Measurements from ENCODE around the gene CHD5. TPM values are rescaled to one million over a fixed set of nuclear protein-coding genes. Genes with fewer than 3 reads are reported as not detected.
"Not testable (repeated sequence)": the region's sequence is repeated elsewhere in the genome, so short reads cannot be mapped to it uniquely, and the experiment has no call there.

The CHD5 gene
- 31.4 TPM for total RNA-seq

DNA sequence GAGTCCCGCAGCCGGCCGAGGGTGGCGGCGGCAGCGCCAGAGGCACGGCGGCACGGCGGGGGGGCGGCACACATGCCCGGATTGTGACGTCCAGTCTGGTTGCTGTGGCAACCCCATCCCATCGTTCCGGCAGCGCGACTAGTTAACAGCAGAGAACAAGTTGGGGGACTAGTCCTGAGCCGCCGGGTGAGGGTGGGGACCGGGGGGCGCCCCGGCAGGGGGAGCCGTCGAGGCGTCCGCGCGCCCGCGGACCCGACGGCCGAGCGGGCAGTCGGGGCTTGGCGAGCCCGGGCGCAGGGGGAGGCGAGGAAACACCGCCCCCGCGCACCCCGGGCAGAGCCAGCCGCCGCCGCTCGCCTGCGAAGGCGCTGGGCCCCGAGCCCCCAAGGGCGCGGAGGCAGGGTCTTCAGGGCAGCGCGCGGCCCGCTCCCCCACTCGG, at the start of gene CHD5:
Gene CHD5 (minus strand): TSS at position 54 of the 439 bp plus-strand sequence. CDS start 298 bp downstream, outside the sequence.
- FAIRE-seq (no peak), DNase-seq (ENCODE audit: low spot score in 2 of 2) (peak; percentile 43 to 51)

GRCh38 chr1:6225651-6226050, 45.5 kb upstream of the CHD5 start:
- DNase-seq (ENCODE audit: low spot score in 2 of 2), result no peak
- no peak for FAIRE-seq

DNA sequence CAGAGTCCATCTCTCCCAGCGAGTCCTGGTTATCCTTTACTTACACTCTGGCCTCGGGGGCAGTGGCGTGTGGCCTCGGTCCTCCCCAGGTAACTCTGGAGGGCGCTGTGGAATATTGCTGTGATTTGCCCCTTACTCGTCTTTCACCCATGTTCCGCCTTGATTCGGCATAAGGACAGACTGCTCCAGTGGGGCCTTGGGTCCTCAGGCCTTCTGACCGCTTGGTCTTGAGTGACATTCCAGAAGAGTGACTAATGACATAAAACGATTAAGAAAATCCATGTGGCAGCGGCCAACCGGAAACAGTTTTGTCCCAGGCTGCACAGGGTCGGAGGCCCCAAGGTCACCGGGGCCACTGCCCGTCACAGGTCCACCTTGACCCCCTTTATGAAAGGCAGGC, 44.6 kb upstream of the CHD5 start:
- no peak for FAIRE-seq
- DNase-seq (ENCODE audit: low spot score in 2 of 2), result no peak

DNA sequence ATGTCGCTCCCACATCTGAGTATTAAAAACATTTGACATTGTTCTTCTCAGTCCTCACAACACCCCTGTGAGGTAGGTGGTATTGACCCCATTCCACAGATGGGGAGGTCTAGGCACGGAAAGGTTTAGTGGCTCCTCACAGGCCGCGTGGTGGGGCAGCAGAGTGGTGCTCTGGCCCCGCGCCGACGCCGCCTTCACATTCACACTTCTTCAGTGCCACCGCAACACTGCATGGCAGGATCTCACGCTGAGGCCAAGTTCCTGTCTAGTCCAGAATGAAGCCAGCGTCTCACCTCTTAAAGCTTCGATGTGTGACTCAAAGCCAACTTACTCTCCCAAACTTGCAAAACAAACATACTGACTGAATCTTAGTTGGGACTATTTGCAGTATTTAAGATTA, 43.5 kb upstream of the CHD5 start:
- no peak for FAIRE-seq
- DNase-seq (ENCODE audit: low spot score in 2 of 2), result no peak

DNA sequence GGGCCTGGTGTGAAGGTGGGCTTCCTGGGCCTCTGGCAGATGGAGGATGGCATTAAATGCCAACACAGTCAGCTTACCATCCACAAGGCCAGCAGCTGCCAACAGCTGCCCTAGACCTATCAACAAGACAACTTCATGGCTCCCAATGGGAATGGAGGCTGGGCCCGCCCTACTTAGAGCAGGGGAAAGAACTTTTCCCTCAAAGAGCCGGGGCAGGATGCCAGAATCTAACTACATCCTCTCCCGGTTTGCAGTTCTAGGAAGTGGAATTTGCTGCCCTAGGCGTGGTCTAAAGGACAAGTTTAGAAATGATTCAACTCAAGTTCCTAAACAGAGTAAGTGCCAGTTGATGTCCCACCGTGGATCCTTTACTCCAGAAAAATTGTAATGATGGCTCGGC, 42.5 kb upstream of the CHD5 start:
- no peak for FAIRE-seq
- DNase-seq (ENCODE audit: low spot score in 2 of 2), result no peak

- DNase-seq (ENCODE audit: low spot score in 2 of 2), result no peak
- no peak for FAIRE-seq
Measured at GRCh38 chr1:6221210-6221784, 41.2 kb upstream of the CHD5 start.

GRCh38 chr1:6220236-6220635, 40.1 kb upstream of the CHD5 start:
- FAIRE-seq, result no peak
- no peak for DNase-seq (ENCODE audit: low spot score in 2 of 2)

DNA sequence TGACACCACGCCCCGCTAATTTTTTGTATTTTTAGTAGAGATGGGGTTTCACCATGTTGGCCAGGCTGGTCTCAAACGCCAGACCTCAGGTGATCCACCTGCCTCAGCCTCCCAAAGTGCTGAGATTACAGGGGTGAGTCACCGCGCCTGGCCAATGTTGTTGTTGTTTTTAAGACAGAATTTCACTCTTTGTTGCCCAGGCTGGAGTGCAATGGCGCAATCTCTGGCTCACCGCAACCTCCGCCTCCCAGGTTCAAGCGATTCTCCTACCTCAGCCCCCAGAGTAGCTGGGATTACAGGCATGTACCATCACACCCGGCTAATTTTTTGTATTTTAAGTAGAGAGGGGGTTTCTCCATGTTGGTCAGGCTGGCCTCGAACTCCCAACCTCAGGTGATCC, 39.5 kb upstream of the CHD5 start:
- not testable (repeated sequence) for DNase-seq (ENCODE audit: low spot score in 2 of 2); FAIRE-seq

GRCh38 chr1:6218375-6219164, 38.4 kb upstream of the CHD5 start:
- no peak for DNase-seq (ENCODE audit: low spot score in 2 of 2)

DNA sequence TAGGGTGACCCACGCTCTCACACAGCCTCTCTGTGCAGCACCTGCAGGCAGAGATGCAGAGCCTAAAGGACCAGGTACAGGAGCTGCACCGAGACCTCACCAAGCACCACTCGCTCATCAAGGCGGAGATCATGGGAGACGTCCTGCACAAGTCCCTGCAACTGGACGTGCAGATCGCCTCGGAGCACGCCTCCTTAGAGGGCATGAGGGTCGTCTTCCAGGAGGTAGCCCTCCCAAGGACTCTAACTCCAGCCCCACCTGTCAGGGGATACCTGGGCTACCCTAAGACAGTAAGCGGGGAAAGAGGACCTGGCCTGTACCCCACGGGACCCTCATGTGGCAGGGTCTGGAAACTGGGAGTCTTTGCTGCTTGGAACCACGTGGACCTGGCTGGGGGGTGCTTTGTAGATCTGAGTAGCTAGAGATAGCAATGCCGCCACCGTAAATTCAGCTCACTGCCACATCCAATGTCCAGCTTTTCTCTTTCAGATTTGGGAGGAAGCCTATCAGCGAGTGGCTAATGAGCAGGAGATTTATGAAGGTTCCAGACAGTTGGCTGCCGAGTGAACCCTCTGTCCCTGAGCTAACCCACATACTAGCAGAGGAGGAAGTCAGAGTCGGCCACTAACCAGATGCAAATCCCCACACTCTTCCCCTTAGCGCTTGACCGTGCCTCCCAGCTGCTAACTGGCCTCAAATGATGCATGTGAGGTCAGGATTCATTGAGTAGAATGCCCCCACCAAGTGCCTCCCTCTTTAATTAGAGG, 32.3 kb upstream of the CHD5 start:
- FAIRE-seq (no peak), DNase-seq (ENCODE audit: low spot score in 2 of 2) (no peak)

More at GRCh38 chr1:6218375-6219164, 38.4 kb upstream of the CHD5 start:
- FAIRE-seq, result no peak

- FAIRE-seq, result no peak
Measured at GRCh38 chr1:6211731-6212130, 31.6 kb upstream of the CHD5 start.

DNA sequence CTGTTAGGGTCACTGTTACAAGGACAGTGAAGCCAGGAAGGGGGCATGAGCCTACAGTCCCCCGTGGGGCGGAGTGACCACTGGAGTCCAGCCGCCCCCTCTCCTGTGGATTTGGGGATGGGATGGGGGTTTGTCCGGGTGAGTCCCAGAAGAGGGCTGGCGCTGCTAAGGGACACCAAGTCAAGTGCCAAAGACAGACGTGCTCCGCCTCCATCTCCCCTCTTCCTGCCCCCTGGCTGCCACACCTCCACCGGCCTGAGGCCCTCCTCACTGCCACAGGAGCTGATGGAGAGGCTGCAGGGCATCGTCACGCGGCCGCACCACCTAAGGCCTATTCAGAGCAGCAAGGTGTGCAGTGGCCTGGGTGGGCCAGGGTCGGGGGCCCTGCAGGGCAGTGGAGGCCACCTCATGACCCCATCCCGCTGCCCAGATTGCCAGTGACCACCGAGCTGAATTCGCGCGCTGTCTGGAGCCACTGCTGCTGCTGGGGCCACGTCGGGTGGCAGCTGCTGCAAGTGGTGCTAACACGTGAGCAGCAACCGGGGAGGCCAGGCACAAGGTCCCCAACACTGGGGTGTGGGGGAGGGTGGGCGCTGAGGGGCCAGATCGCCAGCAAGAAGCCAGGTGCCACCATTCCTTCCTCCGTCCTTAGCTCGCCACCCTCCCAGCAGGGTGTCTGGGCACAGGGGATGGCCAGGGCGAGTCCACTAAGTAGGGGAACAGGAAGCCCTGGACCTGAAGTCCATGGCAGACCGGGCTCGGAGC, 30.7 kb upstream of the CHD5 start:
- no peak for DNase-seq (ENCODE audit: low spot score in 2 of 2)
- FAIRE-seq, result no peak

More at GRCh38 chr1:6211731-6212130, 31.6 kb upstream of the CHD5 start:
- no peak for DNase-seq (ENCODE audit: low spot score in 2 of 2)

GRCh38 chr1:6209661-6210580, 29.8 kb upstream of the CHD5 start:
- FAIRE-seq (no peak), DNase-seq (ENCODE audit: low spot score in 2 of 2) (no peak)

- FAIRE-seq, result no peak
- peak; percentile 73 to 83 for DNase-seq (ENCODE audit: low spot score in 2 of 2)
Measured at GRCh38 chr1:6208723-6209660, 28.9 kb upstream of the CHD5 start.

GRCh38 chr1:6207921-6208320, 27.8 kb upstream of the CHD5 start:
- FAIRE-seq (no peak), DNase-seq (ENCODE audit: low spot score in 2 of 2) (no peak)

DNA sequence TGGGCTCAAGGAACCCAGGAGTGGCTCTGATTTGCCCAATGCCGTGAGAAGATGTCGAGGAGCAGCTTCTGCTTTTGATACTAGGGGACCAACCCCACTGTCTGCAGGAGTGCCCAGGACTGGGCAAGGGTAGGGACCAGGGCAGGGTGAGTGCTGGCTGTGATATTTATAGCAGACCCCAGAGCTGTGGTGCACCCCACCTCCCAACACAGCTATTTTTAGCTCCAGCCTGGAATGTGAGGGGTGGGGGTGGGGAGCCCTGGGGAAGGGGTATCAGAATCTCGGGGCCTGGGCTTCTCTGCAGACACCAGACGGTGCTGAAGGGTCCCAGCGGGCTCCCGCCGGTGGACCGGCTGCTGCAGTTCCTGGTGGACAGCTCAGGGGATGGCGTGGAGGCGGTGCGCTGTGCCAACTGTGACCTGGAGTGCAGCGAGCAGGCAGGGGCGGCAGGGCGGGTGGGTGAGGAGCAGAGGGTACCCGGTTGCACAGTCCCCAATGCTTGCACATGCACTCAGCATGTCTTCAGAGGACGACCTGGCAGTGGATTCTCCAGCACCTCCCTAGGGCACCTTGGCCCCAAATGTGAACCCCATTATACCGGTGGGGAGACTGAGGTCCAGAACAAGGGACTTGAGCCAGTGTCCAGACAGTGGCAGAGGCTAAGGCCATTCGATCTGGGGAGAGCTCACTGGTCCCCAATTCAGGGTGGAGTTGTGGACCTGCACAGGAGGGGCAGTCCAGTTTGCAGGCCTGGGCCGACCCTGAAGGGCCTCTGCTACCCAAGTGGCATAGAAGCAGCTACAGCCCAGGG, 27.2 kb upstream of the CHD5 start:
- FAIRE-seq (no peak), DNase-seq (ENCODE audit: low spot score in 2 of 2) (no peak)

DNA sequence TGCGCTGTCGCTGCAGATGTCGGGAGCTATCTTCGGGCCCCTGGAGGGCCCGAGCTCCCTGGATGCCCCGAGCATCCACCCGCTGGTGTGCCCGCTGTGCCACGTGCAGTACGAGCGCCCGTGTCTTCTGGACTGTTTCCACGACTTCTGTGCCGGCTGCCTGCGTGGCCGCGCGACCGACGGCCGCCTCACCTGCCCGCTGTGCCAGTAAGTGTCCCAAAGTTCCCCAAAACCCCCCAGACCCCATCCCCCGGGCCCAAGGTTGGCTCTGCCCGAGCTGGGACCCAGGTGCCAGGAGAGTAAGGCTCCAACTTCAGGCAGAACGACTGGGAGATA, 26.4 kb upstream of the CHD5 start:
- FAIRE-seq (no peak), DNase-seq (ENCODE audit: low spot score in 2 of 2) (no peak)
